HG03575 (cell line): Measurements from ENCODE around the gene HCN4.

Experiments
- ATAC-seq: cut with Tn5 transposase; IDR thresholded peaks from one replicate; pipeline ENCODE4 v1.9.1; 2021; ENCODE audit not compliant: unreplicated experiment, insufficient number of reproducible peaks, low FRiP score; ENCODE audit errors: extremely low read depth

HCN4 gene

DNA sequence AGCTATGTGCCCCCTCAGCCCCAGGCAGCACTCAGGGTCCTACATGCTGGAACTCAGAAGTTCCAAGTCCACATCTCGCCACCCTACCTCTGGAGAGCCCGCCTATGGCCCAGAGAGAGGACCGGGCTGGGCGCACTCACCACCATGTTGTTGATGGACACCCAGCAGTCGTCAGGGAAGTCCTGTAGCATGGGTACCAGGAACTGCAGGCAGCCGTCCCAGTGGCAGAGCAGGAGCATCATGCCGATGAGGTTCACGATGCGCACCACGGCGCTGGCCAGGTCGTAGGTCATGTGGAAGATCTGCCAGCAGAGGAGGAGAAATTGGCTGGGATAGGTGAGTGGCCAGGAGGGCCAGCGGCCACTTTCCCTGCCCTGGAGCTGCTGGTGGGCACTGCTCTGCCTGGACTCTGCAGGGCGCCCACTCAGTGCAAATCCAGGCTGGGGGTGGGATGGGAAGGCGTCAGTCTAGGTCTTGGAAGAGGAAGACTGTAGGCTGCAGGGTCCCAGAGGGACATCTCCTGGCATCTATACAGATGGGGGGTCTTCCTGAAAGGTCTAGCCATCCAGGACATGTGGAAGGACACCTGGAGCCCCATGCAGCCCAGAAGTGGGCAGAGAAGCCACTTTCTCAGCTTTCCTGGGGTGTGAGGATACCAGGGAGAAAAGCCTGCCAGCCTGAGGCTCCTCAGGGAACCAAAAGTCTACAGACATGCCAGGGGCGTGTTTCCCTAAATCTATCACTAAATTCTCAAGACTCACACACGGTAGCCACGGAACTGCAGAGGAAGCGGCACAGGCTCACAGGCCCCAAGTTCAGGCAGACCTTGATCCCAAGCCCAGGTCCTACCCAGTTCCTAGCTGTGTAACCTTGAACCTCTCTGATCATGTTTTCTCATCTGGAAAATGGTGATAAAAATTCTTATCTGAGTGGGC is 36.5 kb downstream of the HCN4 start:
- no peak for ATAC-seq

DNA sequence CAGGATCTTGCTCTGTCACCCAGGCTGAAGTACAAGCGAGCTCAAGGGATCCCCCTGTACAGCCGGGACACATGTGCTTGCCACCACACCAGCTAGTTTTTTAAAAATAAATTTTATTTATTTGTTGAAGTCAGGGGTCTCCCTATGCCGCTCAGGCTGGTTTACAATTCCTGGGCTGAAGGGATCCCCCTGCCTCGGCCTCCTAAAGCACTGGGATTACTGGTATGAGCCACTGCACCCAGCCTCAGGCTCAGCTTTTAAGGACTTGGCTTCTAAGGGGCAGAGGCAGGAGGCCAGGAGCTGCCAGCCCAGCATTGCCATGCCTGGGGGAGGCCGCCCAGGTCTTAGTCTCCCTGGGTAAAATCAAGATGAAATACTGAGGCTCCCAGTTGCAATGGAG is 37.3 kb downstream of the HCN4 start:
- ATAC-seq, result no peak

GRCh38 chr15:73330206-73331051 is 38.3 kb downstream of the HCN4 start:
- ATAC-seq, result no peak

DNA sequence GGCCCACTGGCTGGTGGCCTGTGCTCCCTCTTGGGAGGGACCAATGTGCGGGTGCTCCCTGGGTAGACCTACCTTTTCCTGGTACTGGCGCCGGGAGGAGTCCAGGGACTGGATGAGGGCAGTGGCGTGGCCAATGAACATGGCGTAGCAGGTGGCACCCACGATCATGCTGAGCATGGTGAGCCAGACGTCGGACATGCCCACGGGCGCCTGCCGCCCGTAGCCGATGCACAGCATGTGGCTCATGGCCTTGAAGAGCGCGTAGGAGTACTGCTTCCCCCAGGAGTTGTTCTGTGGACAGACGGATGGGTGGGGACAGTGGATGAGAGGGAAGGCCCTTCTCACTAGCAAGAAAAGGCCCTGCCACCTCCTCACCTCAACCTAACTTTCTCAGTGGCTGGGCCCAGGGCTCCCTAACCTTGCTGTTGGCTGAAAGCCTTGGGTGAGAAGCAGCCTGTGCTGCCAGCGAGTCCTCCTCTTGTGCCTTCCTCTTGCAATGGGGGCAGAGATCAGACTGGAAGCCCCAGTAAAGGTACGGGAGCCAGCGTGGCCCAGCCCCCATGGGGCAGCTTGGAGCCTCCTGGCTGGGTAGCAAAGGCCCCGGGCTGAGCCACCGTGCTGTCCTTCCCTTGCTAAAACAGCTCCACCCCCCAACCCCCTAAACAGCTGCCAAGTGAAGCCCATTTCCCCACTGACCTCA is 39.1 kb downstream of the HCN4 start:
- no peak for ATAC-seq

- no peak for ATAC-seq
Observed at GRCh38 chr15:73328981-73329380, 39.8 kb downstream of the HCN4 start.

GRCh38 chr15:73328149-73328820 is 40.5 kb downstream of the HCN4 start:
- no peak for ATAC-seq

DNA sequence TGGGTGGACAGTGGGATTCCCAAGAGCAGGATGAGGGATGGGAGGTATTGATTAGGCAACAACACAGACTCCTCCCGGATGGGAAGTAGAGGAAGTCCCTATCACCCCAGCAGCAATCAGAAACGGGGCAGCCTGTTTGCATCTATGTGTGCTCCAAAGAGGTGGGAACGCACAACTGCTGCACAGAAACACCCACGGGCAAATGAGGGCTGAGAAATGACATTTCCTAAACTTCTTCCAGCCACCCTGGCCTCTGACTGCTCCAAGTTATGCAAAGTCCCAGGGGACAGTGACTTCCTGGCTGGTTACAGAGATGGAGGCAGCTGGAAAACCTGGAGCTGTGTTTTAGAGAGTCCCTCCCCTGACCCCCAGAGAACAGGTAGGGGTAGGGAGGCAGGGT is 42.6 kb downstream of the HCN4 start:
- no peak for ATAC-seq

- no peak for ATAC-seq
Observed at GRCh38 chr15:73325191-73325861, 43.4 kb downstream of the HCN4 start.

GRCh38 chr15:73324496-73325170 is 44.1 kb downstream of the HCN4 start:
- ATAC-seq, result no peak

- ATAC-seq, result no peak
Observed at GRCh38 chr15:73323956-73324355, 44.8 kb downstream of the HCN4 start.

GRCh38 chr15:73323374-73323955 is 45.3 kb downstream of the HCN4 start:
- no peak for ATAC-seq

DNA sequence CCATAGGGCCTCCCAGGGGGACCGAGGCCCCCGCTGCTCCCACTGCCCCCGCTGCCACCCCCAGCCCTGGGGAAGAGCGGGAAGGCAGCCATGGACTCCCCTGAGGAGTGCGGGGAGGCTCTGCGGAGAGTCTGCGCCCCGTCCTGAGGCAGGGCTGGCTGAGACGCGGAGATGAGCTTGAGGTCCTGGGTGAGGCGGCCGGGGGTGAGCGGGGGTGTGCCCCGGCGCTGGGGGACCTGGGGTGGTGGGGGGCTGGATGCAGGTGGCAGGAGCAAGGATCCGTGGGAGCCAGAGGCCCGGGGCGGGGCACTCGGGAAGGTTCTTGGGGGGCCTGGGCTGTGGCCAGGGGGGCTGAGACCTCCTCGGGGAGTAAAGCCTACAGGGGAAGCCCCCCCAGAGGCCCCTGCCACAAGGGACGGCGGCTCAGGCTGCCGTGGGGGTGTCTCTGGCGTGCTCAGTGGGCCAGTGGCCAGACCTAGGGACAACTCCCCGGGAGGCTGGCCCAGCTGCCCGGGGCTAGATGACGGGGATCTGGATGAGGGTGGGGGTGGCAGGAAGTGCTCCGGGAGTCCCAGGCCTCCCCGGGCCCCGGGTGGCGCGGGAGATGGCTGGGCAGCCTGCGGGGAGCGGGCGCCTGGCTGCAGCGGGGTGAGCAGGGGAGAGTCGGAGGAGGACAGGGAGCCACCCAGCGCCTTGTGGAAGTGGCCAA is 45.9 kb downstream of the HCN4 start:
- ATAC-seq, result no peak

- ATAC-seq, result no peak
Observed at GRCh38 chr15:73321496-73322450, 47.0 kb downstream of the HCN4 start.

- no peak for ATAC-seq
Observed at GRCh38 chr15:73320619-73321180, 48.1 kb downstream of the HCN4 start.

GRCh38 chr15:73319460-73320245 is 49.1 kb downstream of the HCN4 start:
- no peak for ATAC-seq
